Natural killer cell (primary cell): ENCODE measurements around the gene VPS52. TPM values are rescaled to one million over a fixed set of nuclear protein-coding genes. Genes with fewer than 3 reads are reported as not detected.
A peak's percentile ranks its signal among the peaks of the same experiment; 100 is the strongest.

Experiments
- ATAC-seq, 3 donors: fragments of 150-1000 bp in 2 of 3; fragments of 200-7000 bp in 1 of 3; cut with Tn5 transposase; 1 replicate in 1 of 3; 2 replicates in 2 of 3; pipeline ENCODE4 v1.10.0; 2021; ENCODE audit warnings: mild to moderate bottlenecking in 2 of 3, moderate library complexity in 2 of 3
- DNase-seq, 2 donors: peaks; one replicate each; pipeline versions ENCODE4 v3.0.0 to v3.0.0-alpha.2; 2013 to 2021; ENCODE audit warnings: mixed read lengths in 1 of 2
- H3K27ac ChIP-seq: one replicate; pipeline ENCODE4 v1.5.1; 2013; ENCODE audit warnings: mild to moderate bottlenecking, low read length
- H3K27me3 ChIP-seq: one replicate; pipeline ENCODE4 v1.6.1; 2013; ENCODE audit warnings: low read length; ENCODE audit not compliant: control insufficient read depth, insufficient read depth
- H3K36me3 ChIP-seq: one replicate; pipeline ENCODE4 v1.6.1; 2013; ENCODE audit warnings: low read length; ENCODE audit not compliant: control insufficient read depth, insufficient read depth
- H3K4me1 ChIP-seq: one replicate; pipeline ENCODE4 v1.6.1; 2013; ENCODE audit warnings: low read length; ENCODE audit not compliant: control insufficient read depth, insufficient read depth
- H3K4me3 ChIP-seq: one replicate; pipeline ENCODE4 v1.5.1; 2013; ENCODE audit warnings: low read length
- H3K9me3 ChIP-seq: one replicate; pipeline ENCODE4 v1.6.1; 2013; ENCODE audit warnings: low read length; ENCODE audit not compliant: control insufficient read depth, insufficient read depth
- H3K27ac Mint-ChIP-seq, 2 donors: one replicate each; pipeline ENCODE4 v1.8.0; 2022; ENCODE audit warnings: mild to moderate bottlenecking in 2 of 2, mixed read lengths in 2 of 2, moderate library complexity in 1 of 2
- H3K27me3 Mint-ChIP-seq, 2 donors: one replicate each; pipeline ENCODE4 v1.8.0; 2022; ENCODE audit warnings: low read depth in 2 of 2, mixed read lengths in 2 of 2
- H3K36me3 Mint-ChIP-seq: one replicate; pipeline ENCODE4 v1.8.0; 2022; ENCODE audit warnings: mixed read lengths
- H3K4me1 Mint-ChIP-seq, 2 donors: one replicate each; pipeline ENCODE4 v1.8.0; 2022; ENCODE audit warnings: mixed read lengths in 2 of 2
- H3K4me3 Mint-ChIP-seq: one replicate; pipeline ENCODE4 v1.8.0; 2022; ENCODE audit warnings: mild to moderate bottlenecking, moderate library complexity, mixed read lengths
- H3K9me3 Mint-ChIP-seq, 2 donors: one replicate each; pipeline ENCODE4 v1.8.0; 2022; ENCODE audit warnings: mixed read lengths in 2 of 2
- WGBS: methylation state at CpG from one replicate; pipeline ENCODE4 v1.1.7; 2013; ENCODE audit warnings: missing lambda C conversion rate; ENCODE audit not compliant: insufficient coverage; 5-methylcytosine and 5-hydroxymethylcytosine counted together
- intact Hi-C: fragments of 100-400 bp; cut with micrococcal nuclease; formaldehyde crosslinking; loops from one replicate; pipeline ENCODE4 v1.14.2; 2022
- total RNA-seq, 4 donors: library from RNA; stranded (reverse); fragments of 120-200 nt in 1 of 4; gene quantifications; one replicate each; pipeline versions ENCODE4 v1.2.3 to v1.2.4, GENCODE V29; 2013 to 2022
- TF ChIP-seq, protein P1 (sequence below): fragments of 200-600 bp; IDR thresholded peaks from one replicate; pipeline ENCODE4 v1.8.0; 2022; ENCODE audit warnings: antibody characterized with exemption

The VPS52 gene
- total RNA-seq, 3 donors from 2014 or later (not counting 1 experiment from before 2014, with no cell fraction given): 98.0 to 112 (median 99.4) TPM

DNA sequence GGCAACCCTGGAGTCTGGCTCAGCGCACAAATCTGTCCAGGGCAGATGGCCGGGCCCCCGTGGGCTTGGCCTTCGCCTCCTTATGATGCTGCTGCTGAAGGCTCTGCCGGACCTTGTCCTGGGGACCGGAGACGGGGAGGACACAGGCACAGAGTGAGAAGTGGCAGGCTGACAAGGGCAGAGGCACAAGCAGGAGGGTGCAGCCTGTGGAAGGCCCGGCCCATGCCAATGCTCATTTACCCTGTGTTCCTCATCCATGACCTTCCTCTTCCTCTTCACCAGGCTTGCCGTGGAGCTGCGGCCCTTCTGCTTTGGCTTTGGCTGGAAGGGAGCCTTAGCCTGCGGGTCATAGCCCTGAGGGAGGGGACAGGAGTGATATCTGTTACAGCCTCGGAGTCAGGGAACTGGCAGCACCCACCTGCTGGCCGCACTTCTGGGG, 7.6 kb upstream of the VPS52 start:
- H3K9me3 Mint-ChIP-seq: no peaks in the 10 kb centered on the region
- no peak overlapping the region for H3K27ac ChIP-seq

DNA sequence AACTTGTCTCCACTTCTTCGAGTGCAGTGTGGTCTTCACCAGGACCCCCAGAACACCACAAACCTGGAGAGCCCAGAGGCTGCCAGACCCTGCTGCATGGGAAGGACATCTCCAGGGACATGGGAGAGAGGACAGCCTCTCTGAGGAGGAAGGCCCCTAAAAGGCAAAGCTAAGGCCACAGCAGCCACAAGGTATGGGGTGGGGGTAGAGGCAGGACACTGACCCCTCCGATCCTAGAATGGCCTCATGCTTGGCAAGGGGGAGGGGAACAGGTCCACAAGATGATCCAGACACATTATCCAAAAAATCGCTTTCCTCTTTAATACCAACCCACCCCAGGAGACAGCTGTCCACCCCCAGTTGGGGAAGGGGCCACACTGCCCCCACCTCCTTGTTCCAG, 7.1 kb upstream of the VPS52 start:
- no peak for ATAC-seq
- peaks cover 44% of the 10 kb centered on the region for H3K36me3 ChIP-seq
- no peak overlapping the region for H3K4me3 Mint-ChIP-seq

More for the DNA sequence above, 7.6 kb upstream of the VPS52 start:
- H3K4me1 Mint-ChIP-seq: peaks cover 27 to 55% of the 10 kb centered on the region in 2 donors
- TF ChIP-seq, protein P1, sequence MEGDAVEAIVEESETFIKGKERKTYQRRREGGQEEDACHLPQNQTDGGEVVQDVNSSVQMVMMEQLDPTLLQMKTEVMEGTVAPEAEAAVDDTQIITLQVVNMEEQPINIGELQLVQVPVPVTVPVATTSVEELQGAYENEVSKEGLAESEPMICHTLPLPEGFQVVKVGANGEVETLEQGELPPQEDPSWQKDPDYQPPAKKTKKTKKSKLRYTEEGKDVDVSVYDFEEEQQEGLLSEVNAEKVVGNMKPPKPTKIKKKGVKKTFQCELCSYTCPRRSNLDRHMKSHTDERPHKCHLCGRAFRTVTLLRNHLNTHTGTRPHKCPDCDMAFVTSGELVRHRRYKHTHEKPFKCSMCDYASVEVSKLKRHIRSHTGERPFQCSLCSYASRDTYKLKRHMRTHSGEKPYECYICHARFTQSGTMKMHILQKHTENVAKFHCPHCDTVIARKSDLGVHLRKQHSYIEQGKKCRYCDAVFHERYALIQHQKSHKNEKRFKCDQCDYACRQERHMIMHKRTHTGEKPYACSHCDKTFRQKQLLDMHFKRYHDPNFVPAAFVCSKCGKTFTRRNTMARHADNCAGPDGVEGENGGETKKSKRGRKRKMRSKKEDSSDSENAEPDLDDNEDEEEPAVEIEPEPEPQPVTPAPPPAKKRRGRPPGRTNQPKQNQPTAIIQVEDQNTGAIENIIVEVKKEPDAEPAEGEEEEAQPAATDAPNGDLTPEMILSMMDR: no peak
- H3K9me3 ChIP-seq: no peaks in the 10 kb centered on the region
- H3K27me3 Mint-ChIP-seq: no peaks in the 10 kb centered on the region
- H3K4me3 Mint-ChIP-seq: no peak overlapping the region
- peaks cover 43% of the 10 kb centered on the region for H3K4me1 ChIP-seq
- H3K27me3 ChIP-seq: no peaks in the 10 kb centered on the region
- DNase-seq: peak in 1 of 2 donors; percentile 10
- peak overlapping the region; percentile 23 to 35 for H3K27ac Mint-ChIP-seq
- no peak for ATAC-seq
- intact Hi-C loops: no loop called here
- WGBS: 92% methylated on average over 13 of the region's 13 CpGs
- peaks cover 7% of the 10 kb centered on the region for H3K36me3 Mint-ChIP-seq
- no peak overlapping the region for H3K4me3 ChIP-seq
- H3K36me3 ChIP-seq: peaks cover 42% of the 10 kb centered on the region

DNA sequence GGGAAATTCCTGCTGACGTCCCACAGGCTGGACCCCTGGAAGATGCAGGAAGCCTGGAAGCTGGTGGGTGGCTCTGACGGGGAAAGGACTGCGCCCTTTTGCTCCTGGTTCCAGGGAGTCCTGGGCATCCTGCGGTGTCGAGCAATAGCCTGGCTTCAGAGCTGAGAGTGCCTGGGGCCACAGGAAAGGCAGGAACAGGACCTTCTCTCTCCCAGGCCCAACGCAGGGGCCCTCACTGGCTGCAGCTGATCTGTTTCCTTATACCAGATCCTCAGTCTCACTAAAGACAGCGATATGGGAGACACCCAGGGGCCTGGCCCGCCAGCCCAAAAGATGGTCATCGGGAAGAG, 6.7 kb upstream of the VPS52 start:
- TF ChIP-seq, protein P1: no peak
- Histone ChIP-seq H3K27me3 (no peaks in the 10 kb centered on the region), H3K27ac (peak overlapping the region; percentile 90), H3K4me3 (no peak overlapping the region), H3K4me1 (peaks cover 52% of the 10 kb centered on the region), H3K36me3 (peaks cover 46% of the 10 kb centered on the region), H3K9me3 (no peaks in the 10 kb centered on the region)
- ATAC-seq (no peak), DNase-seq (no peak)
- 87% methylated on average over 9 of the region's 9 CpGs for WGBS
- H3K4me1 Mint-ChIP-seq: peaks cover 35 to 58% of the 10 kb centered on the region in 2 donors
- no peaks in the 10 kb centered on the region for H3K27me3 Mint-ChIP-seq
- H3K36me3 Mint-ChIP-seq: peaks cover 7% of the 10 kb centered on the region
- H3K4me3 Mint-ChIP-seq: peak overlapping the region; percentile 13
- H3K27ac Mint-ChIP-seq: peak overlapping the region; percentile 90 to 91
- no peaks in the 10 kb centered on the region for H3K9me3 Mint-ChIP-seq
- intact Hi-C loops: no loop called here

More for the DNA sequence above, 7.1 kb upstream of the VPS52 start:
- H3K27ac Mint-ChIP-seq: peak overlapping the region; percentile 90 to 91
- no peaks in the 10 kb centered on the region for H3K9me3 ChIP-seq
- H3K27ac ChIP-seq: no peak overlapping the region
- intact Hi-C loops: no loop called here
- no peaks in the 10 kb centered on the region for H3K27me3 Mint-ChIP-seq
- DNase-seq: no peak
- H3K4me1 ChIP-seq: peaks cover 48% of the 10 kb centered on the region
- no peaks in the 10 kb centered on the region for H3K27me3 ChIP-seq
- no peaks in the 10 kb centered on the region for H3K9me3 Mint-ChIP-seq
- WGBS: 87% methylated on average over 3 of the region's 3 CpGs
- TF ChIP-seq, protein P1: no peak
- peaks cover 30 to 56% of the 10 kb centered on the region in 2 donors for H3K4me1 Mint-ChIP-seq
- no peak overlapping the region for H3K4me3 ChIP-seq
- H3K36me3 Mint-ChIP-seq: peaks cover 7% of the 10 kb centered on the region
